ENCODE results near the gene FAM76B.

FAM76B gene

GRCh38 chr11:95736355-95736754 lies 53.2 kb downstream of the FAM76B start:
- in situ Hi-C loops (cut with MboI; ENCODE audit: low sequenced_read_pairs) = no loop called here

GRCh38 chr11:95734009-95734572 lies 55.5 kb downstream of the FAM76B start:
- in situ Hi-C loops (cut with MboI; ENCODE audit: low sequenced_read_pairs) = no loop called here

GRCh38 chr11:95732930-95733602 lies 56.5 kb downstream of the FAM76B start:
- in situ Hi-C loops (cut with MboI; ENCODE audit: low sequenced_read_pairs) = no loop called here

GRCh38 chr11:95729462-95729861 lies 60.1 kb downstream of the FAM76B start:
- in situ Hi-C loops (cut with MboI; ENCODE audit: low sequenced_read_pairs) = no loop called here

GRCh38 chr11:95728790-95729189 lies 60.8 kb downstream of the FAM76B start:
- in situ Hi-C loops (cut with MboI; ENCODE audit: low sequenced_read_pairs) = no loop called here

- in situ Hi-C loops (cut with MboI; ENCODE audit: low sequenced_read_pairs) = no loop called here
Measured at GRCh38 chr11:95728094-95728493, 61.5 kb downstream of the FAM76B start.

GRCh38 chr11:95727620-95728019 lies 62.0 kb downstream of the FAM76B start:
- in situ Hi-C loops (cut with MboI; ENCODE audit: low sequenced_read_pairs) = no loop called here

- in situ Hi-C loops (cut with MboI; ENCODE audit: low sequenced_read_pairs) = no loop called here
Measured at GRCh38 chr11:95727111-95727510, 62.5 kb downstream of the FAM76B start.

- in situ Hi-C loops (cut with MboI; ENCODE audit: low sequenced_read_pairs) = no loop called here
Measured at GRCh38 chr11:95725196-95725595, 64.4 kb downstream of the FAM76B start.

- in situ Hi-C loops (cut with MboI; ENCODE audit: low sequenced_read_pairs) = no loop called here
Measured at GRCh38 chr11:95723361-95723942, 66.1 kb downstream of the FAM76B start.

- in situ Hi-C loops (cut with MboI; ENCODE audit: low sequenced_read_pairs) = no loop called here
Measured at GRCh38 chr11:95720195-95720594, 69.4 kb downstream of the FAM76B start.

Data from HL-60/S4 treated with retinoic acid at 250 ng/mL for 4 days and 3 days (cell line).